Activated CD4-positive, CD25-positive, alpha-beta regulatory T cell treated with anti-CD3 and anti-CD28 coated beads, Interleukin-2, amount 50 U/mL, for 24 hours (primary cell): ENCODE results near the gene ERBB2.

Source experiments
- ATAC-seq, 2 donors: fragments of 150-1000 bp; cut with Tn5 transposase; one replicate each; pipeline ENCODE4 v1.10.0; 2021; ENCODE audit warnings: mild to moderate bottlenecking in 1 of 2, moderate library complexity in 1 of 2

The ERBB2 gene

GRCh38 chr17:39765766-39766165 lies 65.9 kb downstream of the ERBB2 start:
- no peak for ATAC-seq

- ATAC-seq, result no peak
Observed at GRCh38 chr17:39767147-39767546, 67.3 kb downstream of the ERBB2 start.

DNA sequence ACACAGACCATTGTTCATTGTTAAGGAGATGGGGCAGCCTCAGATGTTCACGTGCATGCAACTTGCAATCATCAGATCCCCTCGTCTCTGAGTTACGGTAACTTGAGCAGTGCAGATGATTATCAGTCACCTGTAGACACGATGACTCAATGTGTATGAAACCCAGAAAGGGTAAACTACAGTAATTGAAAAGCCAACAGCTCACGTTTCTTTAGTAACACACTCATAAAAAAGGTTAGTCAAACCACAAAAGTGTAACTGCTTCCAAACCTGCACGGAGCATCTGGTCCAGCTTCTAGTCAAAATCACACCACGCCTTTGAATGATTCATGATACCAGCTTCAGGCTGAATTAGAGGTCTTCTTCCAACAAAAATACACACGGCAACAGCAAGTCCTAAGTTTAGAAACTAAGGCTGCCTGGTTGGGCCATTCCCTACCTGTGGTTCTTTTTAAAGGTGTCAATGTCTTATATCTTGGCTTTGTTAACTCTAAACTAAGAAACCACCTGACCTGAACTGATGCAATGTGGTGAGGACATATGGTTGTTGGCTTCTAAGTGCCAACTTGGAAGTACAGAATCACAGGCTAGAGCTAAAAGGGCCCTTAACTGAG lies 70.2 kb downstream of the ERBB2 start:
- ATAC-seq, result peak; percentile 85 to 86

DNA sequence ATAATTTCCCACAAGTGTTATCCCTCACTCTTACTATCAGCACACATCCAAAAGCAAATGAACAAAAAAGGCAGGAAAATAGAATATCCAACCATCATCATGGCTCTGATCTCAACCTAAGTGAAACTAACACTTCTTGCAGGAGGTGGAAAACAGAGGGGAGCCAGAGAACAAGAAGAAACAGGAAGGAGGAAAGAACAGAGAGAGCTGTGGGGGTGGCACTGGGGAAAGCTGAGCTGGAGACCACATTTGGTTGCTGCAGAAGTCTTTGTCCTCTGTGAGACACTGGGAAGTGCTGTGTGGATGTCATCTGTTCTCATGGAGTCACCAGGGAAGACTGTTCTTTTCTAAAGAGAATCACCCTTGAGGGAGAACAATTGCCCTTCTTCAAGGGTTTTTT lies 72.6 kb downstream of the ERBB2 start:
- no peak for ATAC-seq

DNA sequence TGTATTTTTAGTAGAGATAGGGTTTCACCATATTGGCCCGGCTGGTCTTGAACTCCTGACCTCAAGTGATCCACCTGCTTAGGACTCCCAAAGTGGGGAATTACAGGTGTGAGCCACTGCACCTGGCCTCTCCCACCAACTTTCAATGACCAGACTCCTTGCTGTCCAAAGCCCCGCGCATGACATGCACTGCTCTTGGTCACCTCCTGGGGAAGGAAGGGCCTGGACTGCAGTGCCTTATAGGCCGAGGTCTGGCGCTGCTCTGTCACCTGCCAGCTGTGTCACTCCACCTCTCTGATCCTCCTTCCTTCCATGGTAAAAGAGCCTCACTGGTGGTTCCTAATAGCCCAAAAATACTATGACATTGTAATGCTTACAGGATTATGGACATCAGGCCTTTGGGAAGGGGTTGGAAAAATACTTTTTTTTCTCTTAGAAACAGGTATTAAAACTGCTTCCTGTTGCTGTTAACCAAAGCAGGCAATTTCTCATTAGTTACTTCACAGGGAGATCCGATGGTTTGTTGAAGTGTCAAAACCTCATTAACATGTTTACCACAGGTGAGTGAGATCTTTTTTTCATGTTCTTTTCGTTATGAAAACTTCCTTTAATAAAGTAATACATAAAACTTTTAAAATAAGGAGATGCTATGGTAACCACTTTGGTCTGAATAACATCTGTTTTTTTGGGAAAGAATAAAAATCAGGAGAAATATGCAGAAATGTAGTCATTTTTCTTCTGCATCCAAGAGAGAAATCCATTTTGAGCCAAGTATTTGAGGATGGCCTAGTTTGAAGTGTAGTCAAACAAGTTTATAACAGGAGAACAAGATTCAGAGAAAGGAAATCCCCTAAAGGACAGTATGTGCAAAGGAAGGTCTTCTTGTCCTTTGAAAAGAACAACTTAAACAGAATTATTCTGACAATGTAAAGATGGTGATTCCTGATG lies 73.4 kb downstream of the ERBB2 start:
- no peak for ATAC-seq

GRCh38 chr17:39774047-39774446 lies 74.2 kb downstream of the ERBB2 start:
- no peak for ATAC-seq

DNA sequence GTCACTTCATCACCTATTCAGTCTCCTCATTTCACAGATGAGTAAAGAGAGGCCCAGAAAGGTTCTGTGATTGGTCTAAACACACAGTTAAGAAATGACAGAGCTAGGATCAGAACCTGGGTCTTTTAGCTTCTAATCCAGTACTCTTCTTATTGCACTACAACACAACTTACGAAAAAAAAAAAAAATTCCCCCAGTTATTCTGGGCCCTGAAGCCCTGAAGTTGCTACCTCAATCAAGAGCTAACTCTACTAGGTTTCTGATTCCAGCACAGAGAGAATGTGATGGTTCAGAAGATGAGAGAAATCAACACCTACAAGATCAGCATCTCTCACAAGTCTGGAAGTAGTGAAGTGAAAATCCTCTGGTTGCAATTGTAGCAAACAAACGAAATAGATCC lies 75.2 kb downstream of the ERBB2 start:
- ATAC-seq, result peak; percentile 5 to 13

DNA sequence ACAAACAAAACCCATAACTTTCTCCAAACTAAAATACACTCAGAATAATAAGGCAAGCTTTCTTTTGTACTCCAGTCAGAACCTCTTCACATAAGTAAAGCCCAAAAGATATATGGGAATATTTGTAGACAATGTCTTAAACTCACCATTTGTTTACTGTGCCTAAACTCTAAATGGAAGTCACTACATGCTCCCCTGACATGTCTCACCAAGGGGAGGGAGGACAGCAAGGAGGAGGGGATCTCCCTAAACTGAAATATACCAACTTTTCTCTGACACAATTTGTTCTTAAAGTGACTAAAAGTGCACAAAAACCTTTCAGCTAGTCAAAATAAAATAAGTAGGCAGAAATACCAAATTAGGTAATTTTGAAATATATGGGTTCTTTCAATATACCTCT lies 76.4 kb downstream of the ERBB2 start:
- peak; percentile 19 to 28 for ATAC-seq

DNA sequence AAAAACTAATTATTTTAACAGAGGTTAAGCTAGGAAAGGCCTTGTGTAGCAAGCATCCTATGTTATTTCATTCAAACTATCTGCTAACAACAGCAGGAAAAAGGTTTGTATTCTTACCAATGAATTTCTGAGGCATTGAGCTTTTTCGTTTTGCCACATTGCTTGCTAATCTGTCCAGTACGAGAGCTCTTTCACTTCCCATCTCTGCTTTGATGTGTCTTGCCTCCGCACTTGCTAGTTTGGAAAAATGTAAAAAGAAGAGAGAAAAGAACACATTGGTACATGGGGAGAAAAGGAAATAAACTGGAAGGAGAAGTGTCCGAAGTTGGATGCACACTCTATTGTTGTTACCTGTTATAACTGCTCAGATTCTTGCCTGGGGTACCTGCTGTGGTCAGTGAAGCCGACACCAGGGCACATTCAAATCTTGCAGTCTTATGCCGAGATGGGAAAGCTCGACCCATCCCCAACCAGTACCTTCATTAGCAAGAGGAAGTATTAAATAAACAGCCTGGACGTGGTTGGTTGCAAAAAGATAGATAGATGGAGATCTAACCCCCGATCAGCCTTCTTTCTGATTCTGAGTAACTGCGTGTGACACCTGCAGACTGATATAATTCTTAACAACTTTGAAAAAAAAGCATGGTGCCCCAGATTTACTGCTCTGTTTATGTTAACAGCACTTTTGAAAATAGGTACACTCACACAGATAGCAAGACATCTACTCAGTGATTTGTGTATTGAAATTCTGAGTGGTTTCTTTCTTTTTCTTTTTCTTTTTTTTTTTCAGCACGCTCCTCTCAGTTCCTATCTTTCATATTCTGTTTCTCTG lies 77.9 kb downstream of the ERBB2 start:
- peak; percentile 85 for ATAC-seq
